Measurements from ENCODE around the gene ZNF471. TPM values are rescaled to one million over a fixed set of nuclear protein-coding genes. Genes with fewer than 3 reads are reported as not detected.

The ZNF471 gene
- total RNA-seq: 1 to 10 TPM; 1.1 to 1.5 TPM

DNA sequence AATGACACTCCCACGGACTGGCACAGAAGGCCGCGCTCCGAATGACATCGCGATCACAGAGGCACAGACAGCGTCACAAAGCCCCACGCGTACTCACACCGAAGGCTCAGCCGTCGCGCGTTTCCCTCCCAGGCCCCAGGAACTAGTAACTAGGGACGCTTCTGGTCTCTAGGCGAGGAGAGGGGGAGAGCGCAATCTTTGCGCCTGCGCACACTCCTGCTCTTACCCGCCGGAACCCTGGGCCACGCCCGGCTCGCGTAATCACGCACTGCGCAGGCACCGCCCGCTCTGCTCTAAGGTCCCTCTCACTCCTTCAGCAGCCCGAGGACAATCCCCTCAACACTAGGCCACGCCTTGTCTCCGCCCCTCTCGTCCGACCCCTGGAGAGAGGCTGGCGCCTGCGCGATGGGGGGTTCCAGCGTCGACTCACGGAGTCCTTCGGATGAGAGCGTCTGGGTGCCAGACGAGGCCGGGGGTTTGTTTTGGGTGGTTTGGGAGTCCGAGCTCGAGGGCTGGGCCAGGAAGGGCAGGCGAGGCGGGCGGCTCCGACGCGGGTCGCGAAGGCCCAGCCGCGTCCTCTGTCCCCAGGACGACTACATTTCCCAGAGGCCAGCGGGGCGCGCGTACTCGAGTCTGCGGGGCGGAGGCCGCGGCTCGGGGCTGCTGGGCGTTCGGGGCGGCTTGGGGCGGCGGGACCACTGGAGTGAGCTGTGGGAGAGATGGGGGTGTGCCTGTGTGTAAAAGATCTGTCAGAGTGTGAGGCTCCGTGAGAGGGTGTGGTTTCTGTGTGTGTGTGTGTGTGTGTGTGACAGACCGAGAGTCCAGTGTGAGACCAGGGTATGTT lies at the start of gene ZNF471:
Gene ZNF471 (plus strand): TSS at position 410 of the 844 bp plus-strand sequence. CDS start 3,717 bp downstream, outside the sequence.
- Mint-ChIP-seq H3K4me3 (no peak within 1 kb of the TSS), H3K27me3 (no peaks in the 10 kb centered on the region), H3K9me3 (peaks cover 29% of the 10 kb centered on the region), H3K36me3 (ENCODE audit: low read depth) (peaks cover 9% of the 10 kb centered on the region), H3K4me1 (no peaks in the 10 kb centered on the region), H3K27ac (no peak within 1 kb of the TSS)
- DNase-seq: peak; percentile 90
- ChIA-PET CTCF (no interaction called here), POLR2A (no interaction called here)

DNA sequence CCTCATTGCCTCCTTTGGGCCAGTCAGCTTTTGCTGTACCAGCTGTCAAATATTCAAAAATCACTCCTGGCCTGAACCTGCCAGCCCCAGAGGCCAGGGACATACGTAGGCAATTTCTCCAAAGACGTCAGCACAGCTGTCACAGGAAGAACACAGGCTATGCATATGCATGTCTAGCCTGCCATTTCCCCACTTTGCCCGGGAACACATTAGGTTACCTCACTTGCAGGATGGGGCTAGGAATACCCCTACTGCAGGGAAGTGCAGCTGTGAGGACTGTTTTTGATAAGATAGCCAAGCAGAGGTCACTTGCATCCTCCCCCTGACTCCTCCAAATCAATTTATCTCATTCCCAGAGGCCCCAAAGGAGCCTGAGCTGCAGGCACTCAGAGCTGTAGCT lies 33.3 kb upstream of the ZNF471 start:
- H3K4me3 Mint-ChIP-seq: no peak overlapping the region
- DNase-seq: no peak
- H3K4me1 Mint-ChIP-seq: peaks cover 17% of the 10 kb centered on the region
- H3K27ac Mint-ChIP-seq: no peak overlapping the region
- ChIA-PET POLR2A (no interaction called here), CTCF (no interaction called here)
- peaks cover 17% of the 10 kb centered on the region for H3K36me3 Mint-ChIP-seq (ENCODE audit: low read depth)
- H3K9me3 Mint-ChIP-seq: peaks cover 78% of the 10 kb centered on the region
- H3K27me3 Mint-ChIP-seq: peaks cover 3% of the 10 kb centered on the region

- POLR2A ChIA-PET: no interaction called here
- Mint-ChIP-seq H3K27ac (peak overlapping the region; percentile 81), H3K36me3 (ENCODE audit: low read depth) (peaks cover 17% of the 10 kb centered on the region)
Measured at GRCh38 chr19:56476093-56476492, 31.6 kb upstream of the ZNF471 start.

GRCh38 chr19:56476651-56477428 lies 30.8 kb upstream of the ZNF471 start, which contains the start of gene ZNF667:
ZNF667 (minus strand) TSS chr19:56477345; CDS start chr19:56462370, 14,975 bp downstream.
- Mint-ChIP-seq H3K36me3 (ENCODE audit: low read depth) (peaks cover 17% of the 10 kb centered on the region), H3K4me1 (peaks cover 17% of the 10 kb centered on the region), H3K27me3 (peaks cover 3% of the 10 kb centered on the region), H3K27ac (peak within 1 kb of the TSS; percentile 93), H3K9me3 (peaks cover 66% of the 10 kb centered on the region), H3K4me3 (peak within 1 kb of the TSS; percentile 88)
- CTCF ChIA-PET: no interaction called here
- peak; percentile 39 for DNase-seq
- POLR2A ChIA-PET: interaction anchor here (0.6 kb wide), 1 partner anchor 1663 kb away, joined by 4 read pairs; no protein-coding TSS in a partner anchor

More at GRCh38 chr19:56476093-56476492, 31.6 kb upstream of the ZNF471 start:
- peaks cover 3% of the 10 kb centered on the region for H3K27me3 Mint-ChIP-seq
- no peak for DNase-seq
- peaks cover 17% of the 10 kb centered on the region for H3K4me1 Mint-ChIP-seq
- peaks cover 70% of the 10 kb centered on the region for H3K9me3 Mint-ChIP-seq
- CTCF ChIA-PET: no interaction called here
- H3K4me3 Mint-ChIP-seq: peak overlapping the region; percentile 88

DNA sequence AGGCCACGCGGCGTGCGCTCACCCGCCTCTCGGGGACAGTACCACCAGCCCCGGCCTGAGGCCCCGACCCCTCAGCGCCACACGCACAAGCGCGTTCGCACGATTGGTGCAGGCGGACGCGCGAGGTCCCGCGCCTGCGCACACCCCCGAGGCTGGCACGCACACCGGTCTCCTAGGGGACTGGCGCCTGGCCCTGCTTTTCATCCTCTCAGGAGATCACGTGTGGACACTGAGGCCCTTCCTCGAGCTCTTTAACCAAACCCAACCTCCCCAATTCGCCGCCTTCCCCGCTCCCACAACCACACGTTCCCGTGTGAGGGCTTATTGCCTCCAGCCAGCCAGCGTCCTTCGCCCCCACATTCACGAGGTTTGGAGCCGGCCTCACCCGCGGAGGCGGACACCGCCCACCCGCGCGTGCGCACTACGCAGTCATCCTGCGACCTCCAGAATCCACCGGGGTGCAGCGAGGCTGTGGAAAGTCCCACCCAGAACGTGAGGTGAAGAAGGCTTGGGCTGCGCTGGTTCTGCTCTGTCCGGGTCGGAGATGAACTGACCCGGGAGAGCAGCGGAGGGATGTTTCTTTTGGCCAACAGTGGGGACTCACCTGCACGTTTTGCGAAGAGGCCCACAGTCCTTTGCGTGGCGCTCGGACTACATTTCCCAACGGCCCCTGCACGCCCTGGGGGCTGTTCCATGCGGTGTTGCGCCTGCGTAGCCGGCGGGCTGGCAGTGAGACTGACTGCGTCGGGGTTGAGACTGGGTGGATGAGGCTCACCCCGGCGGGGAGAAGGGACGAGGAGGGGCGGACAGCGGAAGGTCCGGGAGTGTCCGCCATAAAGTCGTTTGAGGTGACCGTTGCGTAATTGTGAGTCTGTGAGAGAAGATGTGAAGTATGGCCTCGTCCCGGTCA lies 30.0 kb upstream of the ZNF471 start:
- Mint-ChIP-seq H3K4me3 (peak overlapping the region; percentile 88), H3K9me3 (peaks cover 62% of the 10 kb centered on the region), H3K27ac (peak overlapping the region; percentile 93), H3K36me3 (ENCODE audit: low read depth) (peaks cover 15% of the 10 kb centered on the region), H3K27me3 (peaks cover 3% of the 10 kb centered on the region), H3K4me1 (peaks cover 17% of the 10 kb centered on the region)
- CTCF ChIA-PET: no interaction called here
- DNase-seq: peak; percentile 75
- POLR2A ChIA-PET: no interaction called here

DNA sequence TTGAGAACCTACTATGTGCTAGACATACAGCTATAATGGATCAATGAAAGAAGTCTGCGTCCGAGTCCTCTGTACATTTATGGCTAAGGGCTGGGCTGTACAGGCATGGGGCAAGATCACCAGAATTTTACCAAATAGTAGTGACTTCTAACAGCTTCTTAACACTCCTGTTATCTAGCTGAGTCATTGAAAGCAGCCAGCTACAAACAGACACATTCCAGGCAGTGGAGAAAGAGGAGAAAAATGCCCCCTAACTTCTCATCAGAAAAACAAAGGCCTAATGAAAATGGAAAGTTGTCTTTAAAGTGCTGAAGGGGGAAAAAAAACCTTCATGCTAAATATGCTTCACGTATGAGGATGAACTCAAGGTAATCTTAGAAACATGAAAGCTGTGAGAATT lies 16.3 kb upstream of the ZNF471 start:
- Mint-ChIP-seq H3K27ac (no peak overlapping the region), H3K4me1 (no peaks in the 10 kb centered on the region), H3K36me3 (ENCODE audit: low read depth) (peaks cover 2% of the 10 kb centered on the region), H3K9me3 (peaks cover 51% of the 10 kb centered on the region), H3K4me3 (no peak overlapping the region), H3K27me3 (no peaks in the 10 kb centered on the region)
- DNase-seq: no peak
- ChIA-PET POLR2A (no interaction called here), CTCF (no interaction called here)

DNA sequence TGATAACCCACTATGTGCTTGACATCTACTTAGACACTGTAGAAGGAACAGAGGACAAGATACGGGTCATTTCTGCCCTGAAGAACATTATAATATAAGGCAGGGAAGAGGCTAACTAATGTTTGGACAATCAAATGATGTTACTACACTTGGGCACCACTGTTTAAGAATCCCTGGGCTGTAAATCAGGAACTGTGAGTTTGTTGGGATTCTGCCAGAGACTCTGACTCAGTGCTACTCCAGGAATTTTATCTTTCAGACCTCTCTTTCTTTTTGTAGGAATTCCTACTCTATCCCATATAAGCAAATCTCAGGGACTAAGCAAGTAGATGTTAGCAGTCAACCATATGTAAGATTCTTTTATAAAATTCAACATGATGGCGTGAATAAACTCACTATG lies 3.1 kb upstream of the ZNF471 start:
- no peak overlapping the region for H3K4me3 Mint-ChIP-seq
- DNase-seq: no peak
- H3K9me3 Mint-ChIP-seq: peaks cover 43% of the 10 kb centered on the region
- H3K27ac Mint-ChIP-seq: no peak overlapping the region
- no peaks in the 10 kb centered on the region for H3K4me1 Mint-ChIP-seq
- CTCF ChIA-PET: no interaction called here
- H3K27me3 Mint-ChIP-seq: no peaks in the 10 kb centered on the region
- POLR2A ChIA-PET: no interaction called here
- H3K36me3 Mint-ChIP-seq (ENCODE audit: low read depth): peaks cover 9% of the 10 kb centered on the region

GRCh38 chr19:56508290-56508778 lies 679 bp downstream of the ZNF471 start:
- Mint-ChIP-seq H3K9me3 (peaks cover 27% of the 10 kb centered on the region), H3K4me3 (no peak overlapping the region), H3K36me3 (ENCODE audit: low read depth) (peaks cover 9% of the 10 kb centered on the region), H3K27ac (no peak overlapping the region), H3K27me3 (no peaks in the 10 kb centered on the region), H3K4me1 (no peaks in the 10 kb centered on the region)
- POLR2A ChIA-PET: no interaction called here
- DNase-seq: no peak
- CTCF ChIA-PET: no interaction called here

DNA sequence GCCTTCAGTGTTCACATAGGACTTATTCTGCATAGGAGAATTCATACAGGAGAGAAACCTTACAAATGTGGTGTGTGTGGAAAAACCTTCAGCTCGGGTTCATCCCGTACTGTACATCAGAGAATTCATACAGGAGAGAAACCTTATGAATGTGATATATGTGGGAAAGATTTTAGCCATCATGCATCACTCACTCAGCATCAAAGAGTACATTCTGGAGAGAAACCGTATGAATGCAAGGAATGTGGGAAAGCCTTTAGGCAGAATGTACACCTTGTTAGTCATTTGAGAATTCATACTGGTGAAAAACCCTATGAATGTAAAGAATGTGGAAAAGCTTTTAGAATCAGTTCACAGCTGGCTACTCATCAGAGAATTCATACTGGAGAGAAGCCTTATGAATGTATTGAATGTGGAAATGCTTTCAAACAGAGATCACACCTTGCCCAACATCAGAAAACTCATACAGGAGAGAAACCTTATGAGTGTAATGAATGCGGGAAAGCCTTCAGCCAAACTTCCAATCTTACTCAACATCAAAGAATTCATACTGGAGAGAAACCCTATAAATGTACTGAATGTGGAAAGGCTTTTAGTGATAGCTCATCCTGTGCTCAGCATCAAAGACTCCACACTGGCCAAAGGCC lies 17.7 kb downstream of the ZNF471 start:
- ChIA-PET POLR2A (no interaction called here), CTCF (no interaction called here)
- peaks cover 11% of the 10 kb centered on the region for H3K36me3 Mint-ChIP-seq (ENCODE audit: low read depth)
- H3K27me3 Mint-ChIP-seq: no peaks in the 10 kb centered on the region
- H3K4me1 Mint-ChIP-seq: no peaks in the 10 kb centered on the region
- no peak for DNase-seq
- no peak overlapping the region for H3K4me3 Mint-ChIP-seq
- H3K9me3 Mint-ChIP-seq: peaks cover 67% of the 10 kb centered on the region
- H3K27ac Mint-ChIP-seq: no peak overlapping the region

DNA sequence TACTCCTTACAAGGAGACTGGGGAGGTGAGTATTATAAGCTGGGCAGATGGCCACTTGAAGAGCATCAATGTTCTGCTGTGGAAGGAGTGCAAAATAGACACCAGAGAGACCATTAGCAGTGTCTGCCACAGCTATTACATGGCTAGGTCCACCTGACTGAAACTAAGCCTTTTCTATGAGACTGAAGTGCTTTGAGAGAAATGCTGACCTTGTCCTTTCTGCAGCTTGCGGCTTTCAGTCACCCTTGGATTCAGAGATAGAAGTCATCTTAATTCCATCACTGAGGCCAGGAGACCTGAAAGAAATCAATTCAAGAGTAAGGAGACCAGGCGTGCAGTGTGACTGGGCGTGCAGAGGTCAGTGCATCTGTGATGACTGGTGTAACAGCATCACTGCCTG lies 29.8 kb downstream of the ZNF471 start:
- Mint-ChIP-seq H3K4me3 (peak overlapping the region; percentile 90), H3K9me3 (peaks cover 64% of the 10 kb centered on the region), H3K4me1 (peaks cover 27% of the 10 kb centered on the region), H3K27me3 (no peaks in the 10 kb centered on the region), H3K36me3 (ENCODE audit: low read depth) (peaks cover 47% of the 10 kb centered on the region), H3K27ac (peak overlapping the region; percentile 99)
- ChIA-PET POLR2A (no interaction called here), CTCF (no interaction called here)
- no peak for DNase-seq

- peaks cover 27% of the 10 kb centered on the region for H3K4me1 Mint-ChIP-seq
- DNase-seq: peak; percentile 92
- H3K27ac Mint-ChIP-seq: peak overlapping the region; percentile 99
- H3K4me3 Mint-ChIP-seq: peak overlapping the region; percentile 90
- peaks cover 58% of the 10 kb centered on the region for H3K9me3 Mint-ChIP-seq
- H3K36me3 Mint-ChIP-seq (ENCODE audit: low read depth): peaks cover 51% of the 10 kb centered on the region
- ChIA-PET POLR2A (interaction anchor here (0.6 kb wide), 1 partner anchor 134 kb away, joined by 7 read pairs; no protein-coding TSS in a partner anchor), CTCF (no interaction called here)
- no peaks in the 10 kb centered on the region for H3K27me3 Mint-ChIP-seq
Measured at GRCh38 chr19:56538254-56538760, 30.7 kb downstream of the ZNF471 start.

DNA sequence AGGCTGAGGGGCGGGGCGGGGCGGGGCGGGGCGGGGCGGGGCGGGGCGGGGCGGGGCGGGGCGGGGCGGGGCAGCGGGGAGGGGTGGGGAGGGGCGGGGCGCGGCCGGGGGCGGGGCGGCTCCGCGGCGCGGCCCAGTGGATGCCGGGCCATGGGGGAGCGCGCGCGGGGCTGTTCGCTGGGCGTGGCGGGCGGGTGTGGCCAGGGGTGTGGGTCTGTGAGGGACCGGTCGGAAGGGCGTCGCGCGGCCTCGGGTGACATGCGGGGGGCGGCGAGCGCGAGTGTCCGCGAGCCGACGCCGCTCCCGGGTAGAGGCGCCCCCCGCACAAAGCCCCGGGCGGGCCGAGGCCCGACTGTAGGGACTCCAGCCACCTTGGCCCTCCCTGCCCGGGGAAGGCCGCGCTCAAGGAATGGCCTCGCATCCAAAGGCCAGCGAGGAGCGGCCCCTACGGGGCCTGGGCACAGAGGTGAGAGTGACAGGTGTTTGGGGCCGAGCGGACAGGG lies 31.2 kb downstream of the ZNF471 start, which contains the start of gene ZFP28:
Gene ZFP28 (plus strand): TSS at position 188 of the 503 bp plus-strand sequence. CDS start 71 bp downstream, at position 259.
- peaks cover 55% of the 10 kb centered on the region for H3K36me3 Mint-ChIP-seq (ENCODE audit: low read depth)

More for the DNA sequence above, 31.2 kb downstream of the ZNF471 start, which contains the start of gene ZFP28:
- H3K4me1 Mint-ChIP-seq: peaks cover 27% of the 10 kb centered on the region
- peak within 1 kb of the TSS; percentile 90 for H3K4me3 Mint-ChIP-seq
- POLR2A ChIA-PET: no interaction called here
- H3K27ac Mint-ChIP-seq: peak within 1 kb of the TSS; percentile 99
- no peak for DNase-seq
- CTCF ChIA-PET: no interaction called here
- H3K27me3 Mint-ChIP-seq: no peaks in the 10 kb centered on the region
- H3K9me3 Mint-ChIP-seq: peaks cover 60% of the 10 kb centered on the region
